Common myeloid progenitor, CD34-positive (primary cell): ENCODE results near the gene SAC3D1.

ENCODE experiments used
- CTCF ChIA-PET: fragments of 350-600 bp; sonication (Branson Sonifier 250); formaldehyde crosslinking; loops from one replicate; lab custom pipeline; 2021; ENCODE audit warnings: antibody characterized with exemption; lab: Charles Lee
- POLR2A ChIA-PET: fragments of 350-600 bp; sonication (Branson Sonifier 250); formaldehyde crosslinking; loops from one replicate; lab custom pipeline; 2021; ENCODE audit warnings: antibody characterized with exemption; lab: Charles Lee
- DNase-seq, 3 donors: peaks; one replicate each; pipeline versions ENCODE4 v3.0.0 to v3.0.0-alpha.2; 2013
- H3K27ac ChIP-seq, 2 experiments: 1 replicate in 1 of 2; 2 replicates in 1 of 2; pipeline ENCODE4 v1.7.0; 2013; ENCODE audit warnings: inconsistent platforms in 2 of 2, low read length in 2 of 2, mild to moderate bottlenecking in 2 of 2, low read depth in 1 of 2, moderate library complexity in 1 of 2; ENCODE audit not compliant: severe bottlenecking in 2 of 2, insufficient read depth in 1 of 2, poor library complexity in 1 of 2
- H3K27me3 ChIP-seq, 5 experiments: replicated peaks in 2 of 5; 1 replicate in 3 of 5; 2 replicates in 2 of 5; pipeline versions ENCODE4 v1.6.1 to v1.7.0; 2013; ENCODE audit warnings: low read length in 4 of 5, mild to moderate bottlenecking in 2 of 5, moderate library complexity in 2 of 5, inconsistent platforms in 1 of 5; ENCODE audit not compliant: insufficient read depth in 5 of 5, control insufficient read depth in 4 of 5
- H3K36me3 ChIP-seq, 4 experiments: 1 replicate in 2 of 4; 2 replicates in 2 of 4; pipeline versions ENCODE4 v1.6.1 to v1.7.0; 2013; ENCODE audit warnings: low read length in 3 of 4, control low read depth in 1 of 4, mild to moderate bottlenecking in 1 of 4; ENCODE audit not compliant: control insufficient read depth in 4 of 4, insufficient read depth in 4 of 4
- H3K4me1 ChIP-seq, 4 experiments: 1 replicate in 3 of 4; 2 replicates in 1 of 4; pipeline versions ENCODE4 v1.6.1 to v1.7.1; 2013; ENCODE audit warnings: low read length in 3 of 4, mild to moderate bottlenecking in 3 of 4, control low read depth in 1 of 4, inconsistent platforms in 1 of 4, moderate library complexity in 1 of 4; ENCODE audit not compliant: control insufficient read depth in 4 of 4, insufficient read depth in 4 of 4; ENCODE audit errors: control extremely low read depth in 1 of 4
- H3K4me3 ChIP-seq, 7 experiments: 1 replicate in 4 of 7; 2 replicates in 3 of 7; pipeline versions ENCODE4 v1.5.1 to v1.7.0; 2013; ENCODE audit warnings: mild to moderate bottlenecking in 7 of 7, low read length in 6 of 7, moderate library complexity in 6 of 7, inconsistent platforms in 2 of 7, low read depth in 2 of 7, control low read depth in 1 of 7; ENCODE audit not compliant: insufficient read depth in 4 of 7, control insufficient read depth in 1 of 7; ENCODE audit errors: extremely low read depth in 1 of 7
- H3K9me3 ChIP-seq, 5 experiments: 1 replicate in 4 of 5; 2 replicates in 1 of 5; pipeline versions ENCODE4 v1.6.1 to v1.7.1; 2013; ENCODE audit warnings: low read length in 4 of 5, mild to moderate bottlenecking in 2 of 5, inconsistent platforms in 1 of 5, low read depth in 1 of 5, moderate library complexity in 1 of 5; ENCODE audit not compliant: control insufficient read depth in 4 of 5, insufficient read depth in 2 of 5; ENCODE audit errors: control extremely low read depth in 1 of 5
- WGBS: methylation state at CpG from one replicate; pipeline ENCODE4 v1.1.5; 2013; ENCODE audit not compliant: insufficient coverage; 5-methylcytosine and 5-hydroxymethylcytosine counted together

The SAC3D1 gene

DNA sequence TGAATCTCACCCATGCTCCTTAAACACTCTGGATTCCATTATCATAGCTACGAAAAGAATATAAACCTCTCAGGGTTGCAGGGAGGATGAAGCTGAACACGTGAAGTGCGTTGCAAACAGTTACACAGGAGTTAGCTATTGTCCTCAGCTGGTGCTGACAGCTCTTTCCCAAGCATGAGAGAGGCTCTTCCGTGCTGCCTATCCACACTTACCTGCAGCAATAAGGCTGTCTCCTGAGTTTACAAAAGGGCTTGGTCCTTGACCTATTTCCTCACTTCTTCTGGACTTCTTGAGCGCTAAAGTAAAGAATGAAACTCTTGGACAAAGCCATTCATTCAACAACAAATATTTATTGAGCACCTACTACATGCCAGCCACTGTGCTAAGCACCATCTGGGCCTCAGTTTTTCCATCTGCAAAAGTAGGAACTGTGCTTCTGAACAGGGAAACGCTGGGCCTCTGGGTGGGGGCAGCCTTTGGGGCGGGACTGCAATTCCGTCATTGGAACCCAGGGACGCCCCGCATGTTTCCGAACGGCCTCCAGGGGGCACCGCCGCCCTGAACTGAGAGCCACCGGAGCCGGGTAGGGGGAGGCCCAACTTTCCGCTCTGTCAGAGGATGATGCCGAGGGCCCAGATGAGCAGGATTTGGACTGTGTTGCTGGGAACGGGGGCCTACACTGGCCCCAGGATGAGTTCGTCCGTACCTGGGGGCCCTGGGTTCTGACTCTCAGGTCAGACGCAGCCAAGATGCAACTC, 27.7 kb upstream of the SAC3D1 start:
- H3K9me3 ChIP-seq, result no peaks in the 10 kb centered on the region
- CTCF ChIA-PET, result interaction anchor here (0.7 to 3.3 kb wide), 19 partner anchors 9 to 173 kb away, joined by 3 to 41 read pairs (median 4); partner anchors contain the start of genes BATF2, FAU, MRPL49 and SAC3D1
- no peaks in the 10 kb centered on the region for H3K27me3 ChIP-seq
- peak; percentile 92 to 96 (median 96) for DNase-seq
- peaks cover 0 to 27% (median 24%) of the 10 kb centered on the region in 4 experiments for H3K4me1 ChIP-seq
- H3K4me3 ChIP-seq, result peak overlapping the region; percentile 65 to 82 (median 70)
- H3K36me3 ChIP-seq, result peaks cover 0 to 18% (median 8%) of the 10 kb centered on the region in 4 experiments
- peak overlapping the region; percentile 90 to 93 for H3K27ac ChIP-seq
- POLR2A ChIA-PET, result interaction anchor here (1.0 to 1.6 kb wide), 2 partner anchors 13 to 104 kb away, joined by 3 to 5 read pairs; partner anchors contain the start of gene ZNHIT2
- 19% methylated on average over 19 of the region's 22 CpGs for WGBS

- peaks cover 0 to 27% (median 24%) of the 10 kb centered on the region in 4 experiments for H3K4me1 ChIP-seq
- 0% methylated on average over 89 of the region's 96 CpGs for WGBS
- peak within 1 kb of the TSS; percentile 65 to 82 (median 70) for H3K4me3 ChIP-seq
- POLR2A ChIA-PET, result interaction anchor here (0.6 to 1.6 kb wide), 5 partner anchors 10 to 412 kb away, joined by 3 to 5 read pairs (median 3); partner anchors contain the start of gene ZNHIT2
- H3K36me3 ChIP-seq, result peaks cover 0 to 25% (median 14%) of the 10 kb centered on the region in 4 experiments
- H3K27ac ChIP-seq, result peak within 1 kb of the TSS; percentile 90 to 93
- no peaks in the 10 kb centered on the region for H3K9me3 ChIP-seq
- CTCF ChIA-PET, result interaction anchor here (0.7 to 3.3 kb wide), 24 partner anchors 12 to 178 kb away, joined by 3 to 41 read pairs (median 4); partner anchors contain the start of genes BATF2, SAC3D1, SNX15 and TM7SF2
- H3K27me3 ChIP-seq, result no peaks in the 10 kb centered on the region
- DNase-seq, result peak; percentile 95 to 96 (median 95)
Observed at GRCh38 chr11:65013888-65014725, 26.9 kb upstream of the SAC3D1 start, which contains the start of gene ARL2. TSS of gene ARL2 (plus strand) at chr11:65014160. CDS start at chr11:65014208, 48 bp downstream.

- Histone ChIP-seq H3K27me3 (no peaks in the 10 kb centered on the region), H3K36me3 (peaks cover 0 to 29% (median 19%) of the 10 kb centered on the region in 4 experiments), H3K4me3 (peak overlapping the region; percentile 65 to 82 (median 70)), H3K27ac (peak overlapping the region; percentile 85 to 90), H3K4me1 (peaks cover 0 to 27% (median 24%) of the 10 kb centered on the region in 4 experiments), H3K9me3 (no peaks in the 10 kb centered on the region)
- POLR2A ChIA-PET, result interaction anchor here (0.6 to 1.6 kb wide), 4 partner anchors 10 to 411 kb away, joined by 3 to 5 read pairs (median 4); no protein-coding TSS in a partner anchor
- CTCF ChIA-PET, result interaction anchor here (0.7 to 3.3 kb wide), 22 partner anchors 11 to 178 kb away, joined by 3 to 41 read pairs (median 4); partner anchors contain the start of genes BATF2, SAC3D1 and SNX15
- peak; percentile 25 to 82 (median 71) for DNase-seq
- WGBS, result 46% methylated on average over 17 of the region's 23 CpGs
Observed at GRCh38 chr11:65014726-65015227, 26.2 kb upstream of the SAC3D1 start.

- no peak overlapping the region for H3K4me3 ChIP-seq
- WGBS, result 96% methylated on average over 4 of the region's 4 CpGs
- peaks cover 0 to 45% (median 34%) of the 10 kb centered on the region in 4 experiments for H3K36me3 ChIP-seq
Observed at GRCh38 chr11:65016705-65017104, 24.3 kb upstream of the SAC3D1 start.

DNA sequence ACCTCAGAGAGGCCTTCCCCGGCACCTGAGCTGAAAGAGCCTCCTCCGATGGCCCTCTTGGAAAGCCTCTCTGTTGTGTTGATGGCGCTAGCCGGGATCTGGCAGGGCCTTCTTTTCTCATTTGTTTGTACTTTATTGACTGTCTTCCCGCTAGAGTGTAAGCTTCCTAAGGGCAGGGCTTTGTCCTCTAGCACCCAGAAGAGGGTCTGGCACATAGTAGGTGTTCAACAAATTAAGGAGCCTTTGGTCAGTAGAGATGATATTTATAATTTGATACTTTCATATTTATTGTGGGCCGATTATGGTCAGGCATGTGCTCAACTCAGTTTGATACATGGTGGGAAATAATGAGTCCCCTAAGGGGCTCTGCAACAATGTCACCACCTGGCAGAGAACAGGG, 23.1 kb upstream of the SAC3D1 start:
- CTCF ChIA-PET, result interaction anchor here (1.6 kb wide), 2 partner anchors 58 to 171 kb away, joined by 3 to 4 read pairs; no protein-coding TSS in a partner anchor
- Histone ChIP-seq H3K9me3 (no peaks in the 10 kb centered on the region), H3K4me3 (no peak overlapping the region), H3K27ac (no peak overlapping the region), H3K27me3 (no peaks in the 10 kb centered on the region), H3K4me1 (peaks cover 0 to 24% (median 21%) of the 10 kb centered on the region in 4 experiments), H3K36me3 (peaks cover 0 to 50% (median 39%) of the 10 kb centered on the region in 4 experiments)
- POLR2A ChIA-PET, result no interaction called here
- 96% methylated on average over 5 of the region's 6 CpGs for WGBS
- DNase-seq, result no peak

More at GRCh38 chr11:65016705-65017104, 24.3 kb upstream of the SAC3D1 start:
- H3K4me1 ChIP-seq, result peaks cover 0 to 27% (median 24%) of the 10 kb centered on the region in 4 experiments
- CTCF ChIA-PET, result interaction anchor here (1.2 kb wide), 1 partner anchor 9 kb away, joined by 3 read pairs; no protein-coding TSS in a partner anchor
- POLR2A ChIA-PET, result interaction anchor here (0.6 to 0.8 kb wide), 2 partner anchors 93 to 95 kb away, joined by 3 to 4 read pairs; partner anchors contain the start of gene TM7SF2
- H3K9me3 ChIP-seq, result no peaks in the 10 kb centered on the region
- H3K27me3 ChIP-seq, result no peaks in the 10 kb centered on the region
- H3K27ac ChIP-seq, result peak overlapping the region in 1 of 2 experiments; percentile 8
- no peak for DNase-seq

- DNase-seq, result no peak
- 96% methylated on average over 6 of the region's 7 CpGs for WGBS
- Histone ChIP-seq H3K4me3 (no peak overlapping the region), H3K4me1 (peaks cover 0 to 16% (median 10%) of the 10 kb centered on the region in 4 experiments), H3K27me3 (no peaks in the 10 kb centered on the region), H3K9me3 (no peaks in the 10 kb centered on the region), H3K27ac (no peak overlapping the region), H3K36me3 (peaks cover 0 to 50% (median 39%) of the 10 kb centered on the region in 4 experiments)
- POLR2A ChIA-PET, result no interaction called here
- CTCF ChIA-PET, result no interaction called here
Observed at GRCh38 chr11:65019824-65020223, 21.2 kb upstream of the SAC3D1 start.
